IMR-90 (cell line): ENCODE data around the gene ITGB5.

Source experiments
- BHLHE40 ChIP-seq: fragments of 150-350 bp; IDR thresholded peaks from 2 replicates; pipeline ENCODE4 v1.6.1; 2016; ENCODE audit warnings: mild to moderate bottlenecking, low read depth, low read length
- CEBPB ChIP-seq: IDR thresholded peaks from 2 replicates; pipeline ENCODE4 v1.6.1; 2012; ENCODE audit warnings: low read depth, low read length, improper control_type of control experiment
- CTCF ChIP-seq: conservative IDR thresholded peaks from 2 replicates; pipeline ENCODE4 v1.5.1; 2012; ENCODE audit warnings: mild to moderate bottlenecking, low read depth, low read length, improper control_type of control experiment
- ELK1 ChIP-seq: fragments of 150-350 bp; IDR thresholded peaks from 2 replicates; pipeline ENCODE4 v1.6.1; 2016; ENCODE audit warnings: low read depth, mild to moderate bottlenecking, low read length, moderate library complexity, borderline replicate concordance
- FOS ChIP-seq: fragments of 150-350 bp; IDR thresholded peaks from 2 replicates; pipeline ENCODE4 v1.6.1; 2016; ENCODE audit warnings: low read depth, low read length
- MXI1 ChIP-seq: IDR thresholded peaks from 2 replicates; pipeline ENCODE4 v1.6.1; 2012; ENCODE audit warnings: low read depth, mild to moderate bottlenecking, low read length, moderate library complexity, borderline replicate concordance
- POLR2A ChIP-seq: IDR thresholded peaks from 2 replicates; pipeline ENCODE4 v1.6.1; 2012; ENCODE audit warnings: mild to moderate bottlenecking, low read depth, low read length
- RAD21 ChIP-seq: IDR thresholded peaks from 2 replicates; pipeline ENCODE4 v1.6.1; 2012; ENCODE audit warnings: low read length, improper control_type of control experiment
- RCOR1 ChIP-seq: IDR thresholded peaks from 2 replicates; pipeline ENCODE4 v1.6.1; 2012; ENCODE audit warnings: mild to moderate bottlenecking, low read length, improper control_type of control experiment; ENCODE audit not compliant: insufficient replicate concordance
- RFX5 ChIP-seq: IDR thresholded peaks from 2 replicates; pipeline ENCODE4 v1.8.0; 2012; ENCODE audit warnings: low read depth, mild to moderate bottlenecking, low read length, moderate library complexity
- SMC3 ChIP-seq: fragments of 150-350 bp; IDR thresholded peaks from 2 replicates; pipeline ENCODE4 v1.6.1; 2016; ENCODE audit warnings: low read depth, mild to moderate bottlenecking, antibody characterized with exemption, low read length, moderate library complexity
- USF2 ChIP-seq: fragments of 150-350 bp; IDR thresholded peaks from 2 replicates; pipeline ENCODE4 v1.6.1; 2017; ENCODE audit warnings: mild to moderate bottlenecking, antibody characterized with exemption, low read length, low read depth

GRCh38 chr3:124774841-124775402 is 112.2 kb downstream of the ITGB5 start:
- no peak for TF ChIP-seq CEBPB
- no peak for TF ChIP-seq CTCF
- no peak for TF ChIP-seq RCOR1
- no peak for TF ChIP-seq POLR2A
- no peak for TF ChIP-seq FOS
- TF ChIP-seq RAD21: no peak
- TF ChIP-seq RFX5: no peak
- TF ChIP-seq ELK1: no peak
- TF ChIP-seq USF2: no peak
- TF ChIP-seq BHLHE40: no peak
- no peak for TF ChIP-seq MXI1
- no peak for TF ChIP-seq SMC3
